NT2/D1 (cell line): ENCODE data around the gene ODAPH.
"Not testable (repeated sequence)": the region's sequence is repeated elsewhere in the genome, so short reads cannot be mapped to it uniquely, and the experiment has no call there.

ENCODE experiments used
- DNase-seq: peaks from one replicate; pipeline ENCODE4 v3.0.0-alpha.2; 2011; ENCODE audit warnings: low read depth, low spot score
- H3K27me3 ChIP-seq: 2 replicates; pipeline ENCODE4 v1.6.0; 2011; ENCODE audit warnings: mild to moderate bottlenecking; ENCODE audit not compliant: insufficient read length, insufficient read depth
- H3K36me3 ChIP-seq: 2 replicates; pipeline ENCODE4 v1.6.1; 2011; ENCODE audit warnings: mild to moderate bottlenecking, low read length, mixed read lengths; ENCODE audit not compliant: insufficient read depth, insufficient read length
- H3K4me1 ChIP-seq: 2 replicates; pipeline ENCODE4 v1.5.1; 2011; ENCODE audit not compliant: insufficient read depth, insufficient read length
- H3K4me3 ChIP-seq: 2 replicates; pipeline ENCODE4 v1.5.1; 2011; ENCODE audit warnings: low read depth; ENCODE audit not compliant: insufficient read length
- H3K9ac ChIP-seq: 2 replicates; pipeline ENCODE4 v1.6.0; 2011; ENCODE audit warnings: low read depth; ENCODE audit not compliant: insufficient read length
- H3K9me3 ChIP-seq: 2 replicates; pipeline ENCODE4 v1.5.1; 2011; ENCODE audit warnings: mild to moderate bottlenecking, low read length; ENCODE audit not compliant: insufficient read depth
- SUZ12 ChIP-seq: IDR thresholded peaks from 2 replicates; pipeline ENCODE4 v1.6.1; 2011; ENCODE audit not compliant: insufficient read length, insufficient read depth; ENCODE audit errors: extremely low read depth
- YY1 ChIP-seq: IDR thresholded peaks from 2 replicates; pipeline ENCODE4 v1.6.1; 2011; ENCODE audit not compliant: insufficient read length, insufficient read depth
- ZNF274 ChIP-seq: IDR thresholded peaks from 2 replicates; pipeline ENCODE4 v1.6.1; 2011; ENCODE audit warnings: mild to moderate bottlenecking, low read depth, low read length

ODAPH gene

DNA sequence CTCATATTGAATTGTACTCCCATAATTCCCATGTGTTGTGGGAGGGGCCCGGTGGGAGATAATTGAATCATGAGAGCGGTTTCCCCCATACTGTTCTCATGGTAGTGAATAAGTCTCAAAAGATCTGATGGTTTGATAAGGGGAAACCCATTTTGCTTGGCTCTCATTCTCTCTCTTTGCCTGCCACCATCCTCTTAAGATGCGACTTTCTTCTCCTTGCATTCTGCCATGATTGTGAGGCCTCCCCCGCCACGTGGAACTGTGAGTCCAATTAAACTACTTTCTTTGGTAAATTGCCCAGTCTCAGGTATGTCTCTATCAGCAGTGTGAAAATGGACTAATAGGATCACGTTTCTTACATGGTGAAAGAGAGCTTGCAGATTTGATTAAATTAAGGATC is 18.6 kb upstream of the ODAPH start:
- H3K4me3 ChIP-seq, H3K27me3 ChIP-seq, H3K9me3 ChIP-seq, H3K36me3 ChIP-seq, H3K4me1 ChIP-seq, H3K9ac ChIP-seq, DNase-seq: not testable (repeated sequence)

DNA sequence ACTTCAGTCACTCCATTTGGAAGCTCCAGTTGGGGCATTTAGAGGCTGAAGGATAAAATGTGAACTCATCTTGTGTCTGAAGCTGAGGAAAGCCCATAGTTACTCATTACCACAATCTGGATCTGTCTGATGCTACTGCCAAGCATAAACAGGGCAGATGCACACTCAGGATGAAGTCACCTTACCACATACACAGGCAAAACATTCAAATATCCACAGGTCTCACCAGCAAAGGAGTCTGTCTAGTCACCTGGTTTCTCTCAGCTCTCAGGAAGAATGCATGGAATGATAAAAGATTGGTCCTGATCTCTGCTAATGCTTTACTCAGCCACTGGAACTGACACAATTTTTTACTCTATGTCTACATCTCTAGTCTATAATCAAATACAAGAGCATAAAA is 13.0 kb upstream of the ODAPH start:
- H3K4me1 ChIP-seq: peaks cover 2% of the 10 kb centered on the region
- H3K9ac ChIP-seq: no peak overlapping the region
- H3K4me3 ChIP-seq: no peak overlapping the region
- H3K36me3 ChIP-seq: peaks cover 10% of the 10 kb centered on the region
- no peaks in the 10 kb centered on the region for H3K9me3 ChIP-seq
- DNase-seq: no peak
- TF ChIP-seq YY1: no peak
- no peak for TF ChIP-seq SUZ12
- TF ChIP-seq ZNF274: no peak
- no peaks in the 10 kb centered on the region for H3K27me3 ChIP-seq

DNA sequence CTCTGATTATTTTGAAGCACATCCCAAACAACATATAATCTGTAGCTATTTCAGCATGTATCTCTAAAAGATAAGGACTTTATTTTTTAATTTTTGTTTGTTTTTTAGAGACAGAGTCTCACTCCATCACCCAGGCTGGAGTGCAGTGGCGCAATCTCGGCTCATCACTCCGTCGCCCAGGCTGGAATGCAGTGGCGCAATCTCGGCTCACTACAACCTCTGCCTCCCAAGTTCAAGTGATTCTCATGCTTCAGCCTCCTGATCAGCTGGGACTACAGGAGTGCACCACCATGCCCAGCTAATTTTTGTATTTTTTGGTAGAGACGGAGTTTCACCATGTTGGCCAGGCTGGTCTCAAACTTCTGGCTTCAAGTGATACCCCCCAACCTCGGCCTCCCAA is 11.6 kb upstream of the ODAPH start:
- not testable (repeated sequence) for H3K4me1 ChIP-seq, H3K9me3 ChIP-seq

DNA sequence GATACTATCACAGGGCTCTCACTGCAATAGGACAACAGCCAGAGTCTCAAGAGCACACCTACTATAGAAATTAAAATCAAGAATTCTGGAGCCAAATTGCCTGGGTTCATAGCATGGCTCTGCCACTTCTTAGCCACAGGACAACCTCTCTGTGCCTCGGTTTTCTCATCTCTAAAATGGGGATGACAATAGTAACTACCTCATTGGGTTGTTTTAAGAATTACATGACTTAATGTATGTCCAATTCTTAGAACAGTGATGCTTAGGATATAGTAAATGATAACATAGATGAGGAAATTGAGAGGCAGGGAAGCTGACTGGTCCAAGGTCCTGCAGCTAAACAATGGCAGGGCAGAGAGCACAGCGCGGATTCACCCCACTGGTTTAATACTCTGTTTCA is 11.0 kb upstream of the ODAPH start:
- no peak overlapping the region for H3K4me3 ChIP-seq
- no peaks in the 10 kb centered on the region for H3K27me3 ChIP-seq
- peaks cover 10% of the 10 kb centered on the region for H3K36me3 ChIP-seq
- peaks cover 2% of the 10 kb centered on the region for H3K4me1 ChIP-seq
- no peaks in the 10 kb centered on the region for H3K9me3 ChIP-seq
- TF ChIP-seq YY1 (no peak), ZNF274 (no peak), SUZ12 (no peak)
- DNase-seq: no peak
- H3K9ac ChIP-seq: no peak overlapping the region

More for the DNA sequence above, 11.6 kb upstream of the ODAPH start:
- DNase-seq, H3K27me3 ChIP-seq, H3K4me3 ChIP-seq, H3K9ac ChIP-seq: not testable (repeated sequence)
- peaks cover 10% of the 10 kb centered on the region for H3K36me3 ChIP-seq

DNA sequence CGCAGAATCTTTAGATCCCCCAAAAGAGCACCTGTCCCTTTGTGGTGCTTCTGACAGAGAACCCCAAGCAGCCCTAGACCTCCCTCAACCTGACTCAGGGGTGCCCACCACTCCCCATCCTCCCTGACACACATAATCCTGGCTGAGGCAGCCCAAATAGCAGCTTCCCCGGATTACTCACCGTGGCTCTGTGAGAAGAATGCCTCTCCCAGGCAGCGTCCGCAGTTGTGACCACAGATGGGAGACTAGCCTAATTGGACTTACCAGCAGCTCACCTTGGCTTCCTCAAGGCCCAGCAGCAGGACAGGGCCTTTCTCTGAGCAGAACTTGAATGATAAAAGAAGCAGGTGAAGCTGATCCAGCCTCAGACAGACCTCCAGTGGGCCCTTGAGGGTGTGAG is 10.3 kb upstream of the ODAPH start:
- no peak for DNase-seq
- Histone ChIP-seq H3K36me3 (peaks cover 8% of the 10 kb centered on the region), H3K4me3 (no peak overlapping the region), H3K9ac (no peak overlapping the region), H3K4me1 (peaks cover 2% of the 10 kb centered on the region), H3K27me3 (no peaks in the 10 kb centered on the region), H3K9me3 (no peaks in the 10 kb centered on the region)
- TF ChIP-seq ZNF274: no peak
- no peak for TF ChIP-seq YY1
- no peak for TF ChIP-seq SUZ12

DNA sequence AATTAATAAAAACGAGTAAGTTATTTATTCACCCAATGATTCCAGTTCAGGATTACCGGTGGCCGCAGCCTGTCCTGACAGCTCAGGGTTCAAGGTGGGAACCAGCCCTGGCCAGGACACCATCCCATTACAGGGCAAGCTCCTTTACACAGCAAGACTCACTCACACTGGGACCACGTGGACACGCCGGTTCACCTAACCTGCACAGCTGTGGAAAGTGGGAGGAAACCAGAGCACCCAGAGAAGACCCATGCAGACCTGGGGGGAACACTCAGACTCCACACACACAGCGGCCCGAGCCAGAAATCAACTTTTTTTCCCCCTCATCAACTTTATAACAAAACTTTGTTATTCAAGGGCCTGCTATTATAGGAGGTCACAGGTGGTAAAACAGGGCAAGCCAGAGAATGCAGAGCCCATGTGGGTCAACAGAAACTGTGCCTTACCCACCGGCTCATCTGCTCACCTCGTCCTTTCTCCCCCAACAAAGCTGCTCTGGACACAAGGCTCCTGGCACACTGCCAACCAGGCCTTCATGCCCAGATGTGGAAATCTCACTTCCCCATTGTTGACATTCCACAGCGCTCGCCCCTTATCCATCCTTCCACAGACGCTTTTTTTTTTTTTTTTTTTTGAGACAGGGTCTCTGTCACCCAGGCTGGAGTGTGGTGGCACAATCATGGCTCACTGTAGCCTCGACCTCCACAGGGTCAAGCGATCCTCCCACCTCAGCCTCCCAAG is 8.0 kb upstream of the ODAPH start:
- peaks cover 2% of the 10 kb centered on the region for H3K4me1 ChIP-seq
- H3K27me3 ChIP-seq: no peaks in the 10 kb centered on the region
- peaks cover 8% of the 10 kb centered on the region for H3K36me3 ChIP-seq
- H3K9me3 ChIP-seq: no peaks in the 10 kb centered on the region
- H3K9ac ChIP-seq: no peak overlapping the region
- no peak overlapping the region for H3K4me3 ChIP-seq
- no peak for DNase-seq
- TF ChIP-seq SUZ12 (no peak), YY1 (no peak), ZNF274 (no peak)

DNA sequence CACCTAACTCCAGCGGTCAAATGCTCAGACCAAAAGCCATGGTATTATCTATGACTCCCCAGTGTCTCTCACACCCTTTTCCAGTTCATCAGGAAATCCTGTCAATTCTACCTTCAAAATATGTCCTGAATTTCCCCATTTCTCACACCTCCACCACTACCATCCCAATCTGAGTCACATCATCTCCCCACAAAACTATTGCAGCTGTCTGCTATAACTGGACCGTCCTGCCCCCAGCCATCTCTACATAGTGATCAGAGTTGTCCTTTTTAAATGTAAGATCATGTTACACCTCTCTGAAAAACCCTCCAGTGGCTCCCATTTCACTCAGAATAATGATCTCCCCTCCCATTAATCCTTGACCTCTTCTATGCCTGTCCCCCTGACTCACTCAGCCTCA is 6.8 kb upstream of the ODAPH start:
- Histone ChIP-seq H3K36me3 (peaks cover 8% of the 10 kb centered on the region), H3K9me3 (no peaks in the 10 kb centered on the region), H3K4me3 (no peak overlapping the region), H3K27me3 (no peaks in the 10 kb centered on the region), H3K9ac (no peak overlapping the region), H3K4me1 (peaks cover 2% of the 10 kb centered on the region)
- no peak for DNase-seq
- no peak for TF ChIP-seq YY1
- TF ChIP-seq SUZ12: no peak
- TF ChIP-seq ZNF274: no peak

DNA sequence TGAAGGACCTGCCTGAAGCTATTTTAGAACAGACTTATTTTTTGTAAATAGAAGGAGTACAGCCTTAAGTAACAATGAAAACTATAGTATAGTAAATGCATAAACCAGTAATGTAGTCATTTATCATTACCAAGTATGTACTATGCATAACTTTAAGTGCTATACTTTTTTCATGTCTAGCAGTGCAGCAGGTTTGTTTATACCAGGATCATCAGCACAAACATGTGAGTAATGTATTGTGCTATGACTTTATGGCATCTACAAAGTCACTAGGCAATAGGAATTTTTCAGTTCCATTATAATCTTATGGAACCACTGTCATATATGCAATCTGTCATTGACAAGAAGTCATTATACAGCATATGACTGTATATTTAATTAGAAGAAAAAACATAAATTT is 3.4 kb upstream of the ODAPH start:
- no peak overlapping the region for H3K4me3 ChIP-seq
- no peaks in the 10 kb centered on the region for H3K4me1 ChIP-seq
- H3K27me3 ChIP-seq: no peaks in the 10 kb centered on the region
- no peaks in the 10 kb centered on the region for H3K36me3 ChIP-seq
- TF ChIP-seq ZNF274 (no peak), YY1 (no peak), SUZ12 (no peak)
- no peaks in the 10 kb centered on the region for H3K9me3 ChIP-seq
- H3K9ac ChIP-seq: no peak overlapping the region
- DNase-seq: no peak
